Spleen (tissue), 7 donors: Measurements from ENCODE around the gene SERINC4.
A peak's percentile ranks its signal among the peaks of the same experiment; 100 is the strongest.

ENCODE experiments used
- CTCF ChIP-seq, 11 experiments: fragments of 200-600 bp in 7 of 11; fragments of 450-650 bp in 4 of 11; sonication (generic) in 4 of 11; IDR thresholded peaks in 8 of 11; conservative IDR thresholded peaks in 3 of 11; 1 replicate in 7 of 11; 2 replicates in 4 of 11; pipeline versions ENCODE4 v1.4.0 to v1.8.0; 2016 to 2021; ENCODE audit warnings: antibody characterized with exemption in 11 of 11, inconsistent platforms in 4 of 11, mild to moderate bottlenecking in 1 of 11
- POLR2A ChIP-seq, 3 donors: fragments of 450-650 bp; IDR thresholded peaks; one replicate each; pipeline ENCODE4 v1.5.1; 2017; ENCODE audit warnings: antibody characterized with exemption in 3 of 3, mild to moderate bottlenecking in 1 of 3
- POLR2AphosphoS5 ChIP-seq, 3 donors: sonication (generic); formaldehyde crosslinking; IDR thresholded peaks; one replicate each; pipeline ENCODE4 v1.5.1; 2017; ENCODE audit warnings: antibody characterized with exemption in 3 of 3
- donor health status: DM: no; HTN: no; CAD: no; lungs with moderate emphysema.
- donor health status: DM: no; HTN: no; CAD: no.
- donor health status: DM: no; HTN: no; CAD: no.

DNA sequence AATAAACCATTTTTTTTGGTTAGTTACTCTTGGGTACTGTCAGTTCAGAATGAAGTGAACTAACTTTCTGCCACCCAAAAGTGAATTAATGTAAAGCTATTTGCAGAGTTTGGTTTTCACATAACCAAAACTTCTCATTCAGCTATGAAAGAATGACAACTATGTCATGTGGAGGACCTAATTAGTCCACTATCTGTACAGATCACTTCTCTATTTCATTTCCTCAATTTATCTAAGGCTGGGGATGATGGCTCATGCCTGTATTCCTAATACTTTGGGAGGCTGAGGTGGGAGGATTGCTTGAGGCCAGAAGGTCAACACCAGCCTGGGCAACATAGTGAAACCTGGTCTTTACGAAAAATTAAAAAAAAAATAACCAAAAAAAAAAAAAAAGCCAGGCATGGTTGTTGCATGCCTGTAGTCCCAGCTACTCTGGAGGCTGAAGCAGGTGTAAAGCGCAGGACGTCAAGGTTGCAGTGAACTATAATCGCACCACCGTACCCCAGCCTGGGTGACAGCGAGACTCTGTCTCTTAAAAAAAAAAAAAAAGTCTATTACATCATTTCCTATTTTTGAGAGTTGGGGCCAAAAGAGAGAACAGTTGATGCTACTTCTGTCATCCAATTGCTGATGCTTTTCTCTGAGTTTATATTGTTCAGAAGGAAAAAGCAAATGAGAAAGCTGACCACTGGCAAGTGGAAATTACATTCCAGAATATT, 9.1 kb upstream of the SERINC4 start:
- no peak for TF ChIP-seq CTCF (IDR thresholded peaks at IDR 0.05 in 8 of 11, conservative IDR thresholded peaks at IDR 0.05 in 3 of 11)
- TF ChIP-seq POLR2A (IDR thresholded peaks at IDR 0.05): no peak
- TF ChIP-seq POLR2AphosphoS5 (IDR thresholded peaks at IDR 0.05): peak in 1 of 3 donors; percentile 31
